ENCODE measurements around the gene GALNT3. TPM values are rescaled to one million over a fixed set of nuclear protein-coding genes. Genes with fewer than 3 reads are reported as not detected.

The GALNT3 gene
- total RNA-seq, 2 experiments from 2014 or later = 27.7 to 28.0 TPM

DNA sequence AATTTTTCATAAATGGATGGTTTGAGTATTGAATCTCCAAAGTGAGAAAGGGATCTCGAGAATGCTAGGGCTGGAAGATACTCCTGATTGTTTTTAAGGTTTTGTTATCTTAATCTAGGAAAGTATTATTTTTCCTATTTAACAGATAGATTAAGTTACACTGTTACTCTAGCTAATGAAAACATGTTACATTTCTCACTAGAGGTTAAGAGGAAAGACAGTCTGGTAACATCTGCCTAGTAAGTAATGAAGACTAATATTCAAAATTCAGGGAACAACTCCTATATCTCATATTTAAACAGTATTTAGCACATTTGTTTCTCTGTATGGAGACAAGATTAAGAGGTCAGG is 2.0 kb downstream of the GALNT3 start:
- ChIA-PET CTCF (no interaction called here), POLR2A (no interaction called here)
- Mint-ChIP-seq H3K4me3 (peak overlapping the region; percentile 51), H3K36me3 (ENCODE audit: low read depth) (peaks cover 29% of the 10 kb centered on the region), H3K27me3 (peaks cover 2% of the 10 kb centered on the region), H3K9me3 (no peaks in the 10 kb centered on the region), H3K27ac (no peak overlapping the region), H3K4me1 (peaks cover 39% of the 10 kb centered on the region)
- no peak for DNase-seq

DNA sequence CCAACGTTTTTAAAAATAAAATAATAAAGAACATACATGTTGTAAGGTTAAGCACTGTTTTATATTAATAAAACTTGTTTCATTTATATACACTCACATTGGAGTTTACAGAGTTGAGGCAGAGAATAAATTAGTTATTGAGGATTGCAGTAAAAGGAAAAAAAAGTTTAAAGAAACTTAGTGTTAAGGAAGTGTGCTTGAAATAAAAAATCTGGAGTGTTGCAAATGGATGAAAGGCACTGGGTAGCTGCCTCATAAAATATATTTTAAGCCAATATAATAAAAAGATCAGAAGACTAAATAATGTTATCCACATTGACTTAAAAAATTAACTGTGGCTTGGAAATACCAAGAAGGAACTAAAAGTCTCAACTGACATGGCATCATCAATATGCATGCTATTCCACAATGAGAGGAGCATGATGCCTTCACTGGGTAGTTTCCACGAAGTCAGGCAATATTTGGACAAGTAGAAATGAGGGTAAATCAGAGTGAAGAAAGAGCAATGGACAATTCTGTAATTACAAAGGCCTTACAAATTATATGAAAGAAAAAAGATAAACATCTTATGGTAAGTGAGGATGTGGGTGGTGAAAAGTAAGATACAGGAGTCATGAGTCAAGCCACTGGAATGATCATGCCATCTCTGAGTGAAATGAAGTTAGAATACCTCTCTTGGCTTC is 2.5 kb downstream of the GALNT3 start:
- ChIA-PET POLR2A (interaction anchor here (0.9 kb wide), 1 partner anchor 83 kb away, joined by 3 read pairs; no protein-coding TSS in a partner anchor), CTCF (no interaction called here)
- H3K27ac Mint-ChIP-seq = no peak overlapping the region
- H3K36me3 Mint-ChIP-seq (ENCODE audit: low read depth) = peaks cover 29% of the 10 kb centered on the region
- H3K4me1 Mint-ChIP-seq = peaks cover 37% of the 10 kb centered on the region
- H3K27me3 Mint-ChIP-seq = peaks cover 2% of the 10 kb centered on the region
- H3K9me3 Mint-ChIP-seq = no peaks in the 10 kb centered on the region
- DNase-seq = no peak
- H3K4me3 Mint-ChIP-seq = peak overlapping the region; percentile 51

- no peak overlapping the region for H3K4me3 Mint-ChIP-seq
- no peak overlapping the region for H3K27ac Mint-ChIP-seq
- CTCF ChIA-PET = no interaction called here
These were observed 3.6 kb downstream of the GALNT3 start for GRCh38 chr2:165790466-165790865.

GRCh38 chr2:165787334-165787733 is 6.7 kb downstream of the GALNT3 start:
- Mint-ChIP-seq H3K4me1 (peaks cover 15% of the 10 kb centered on the region), H3K9me3 (no peaks in the 10 kb centered on the region), H3K27ac (no peak overlapping the region), H3K36me3 (ENCODE audit: low read depth) (peaks cover 38% of the 10 kb centered on the region), H3K27me3 (peaks cover 2% of the 10 kb centered on the region), H3K4me3 (no peak overlapping the region)
- DNase-seq = no peak
- CTCF ChIA-PET = interaction anchor here (0.6 kb wide), 1 partner anchor 163 kb away, joined by 3 read pairs; no protein-coding TSS in a partner anchor
- POLR2A ChIA-PET = no interaction called here

More at GRCh38 chr2:165790466-165790865, 3.6 kb downstream of the GALNT3 start:
- H3K36me3 Mint-ChIP-seq (ENCODE audit: low read depth) = peaks cover 23% of the 10 kb centered on the region
- peaks cover 29% of the 10 kb centered on the region for H3K4me1 Mint-ChIP-seq
- no peak for DNase-seq
- POLR2A ChIA-PET = no interaction called here
- H3K27me3 Mint-ChIP-seq = peaks cover 2% of the 10 kb centered on the region
- no peaks in the 10 kb centered on the region for H3K9me3 Mint-ChIP-seq

DNA sequence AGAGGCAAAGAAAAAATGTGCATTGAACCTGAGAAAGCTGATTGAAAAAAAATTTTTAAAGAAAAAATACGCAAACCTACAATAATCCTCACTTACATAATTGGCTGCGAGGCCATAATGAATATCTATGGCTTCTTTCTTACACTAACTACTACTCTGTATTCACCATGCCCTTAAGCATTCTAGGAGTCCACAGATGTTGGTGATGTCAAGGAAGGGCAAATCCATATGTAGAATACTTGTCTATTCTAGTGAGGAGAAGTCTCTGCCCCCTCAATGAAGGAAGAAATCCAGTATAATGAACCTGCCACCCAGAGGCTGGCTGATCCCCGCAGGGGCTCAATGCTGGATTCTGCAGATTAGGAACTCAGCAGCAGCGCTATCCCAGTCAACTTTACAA is 14.3 kb downstream of the GALNT3 start:
- no peaks in the 10 kb centered on the region for H3K27me3 Mint-ChIP-seq
- H3K36me3 Mint-ChIP-seq (ENCODE audit: low read depth) = peaks cover 56% of the 10 kb centered on the region
- no peak overlapping the region for H3K27ac Mint-ChIP-seq
- POLR2A ChIA-PET = interaction anchor here (1.1 kb wide), 1 partner anchor 15 kb away, joined by 9 read pairs; the partner anchor contains the start of gene GALNT3
- CTCF ChIA-PET = interaction anchor here (1.5 to 2.7 kb wide), 5 partner anchors 15 to 377 kb away, joined by 4 to 11 read pairs (median 7); partner anchors contain the start of genes GALNT3 and TTC21B
- peaks cover 14% of the 10 kb centered on the region for H3K9me3 Mint-ChIP-seq
- peaks cover 23% of the 10 kb centered on the region for H3K4me1 Mint-ChIP-seq
- DNase-seq = no peak
- H3K4me3 Mint-ChIP-seq = no peak overlapping the region

GRCh38 chr2:165778653-165779451 is 15.2 kb downstream of the GALNT3 start:
- Mint-ChIP-seq H3K27me3 (no peaks in the 10 kb centered on the region), H3K9me3 (peaks cover 14% of the 10 kb centered on the region), H3K4me3 (no peak overlapping the region), H3K4me1 (peaks cover 23% of the 10 kb centered on the region), H3K27ac (no peak overlapping the region), H3K36me3 (ENCODE audit: low read depth) (peaks cover 55% of the 10 kb centered on the region)
- ChIA-PET POLR2A (interaction anchor here (1.1 to 2.0 kb wide), 2 partner anchors 15 to 16 kb away, joined by 9 to 11 read pairs; partner anchors contain the start of gene GALNT3), CTCF (interaction anchor here (1.0 to 2.7 kb wide), 8 partner anchors 11 to 786 kb away, joined by 3 to 11 read pairs (median 5); partner anchors contain the start of genes GALNT3 and TTC21B)
- no peak for DNase-seq

GRCh38 chr2:165778187-165778556 is 15.9 kb downstream of the GALNT3 start:
- no peak overlapping the region for H3K4me3 Mint-ChIP-seq
- H3K9me3 Mint-ChIP-seq = peaks cover 14% of the 10 kb centered on the region
- H3K4me1 Mint-ChIP-seq = peaks cover 23% of the 10 kb centered on the region
- H3K27me3 Mint-ChIP-seq = no peaks in the 10 kb centered on the region
- POLR2A ChIA-PET = interaction anchor here (2.0 kb wide), 1 partner anchor 16 kb away, joined by 11 read pairs; the partner anchor contains the start of gene GALNT3
- DNase-seq = no peak
- peaks cover 56% of the 10 kb centered on the region for H3K36me3 Mint-ChIP-seq (ENCODE audit: low read depth)
- CTCF ChIA-PET = interaction anchor here (1.0 to 2.7 kb wide), 4 partner anchors 10 to 215 kb away, joined by 3 to 11 read pairs (median 4); partner anchors contain the start of genes GALNT3 and TTC21B
- H3K27ac Mint-ChIP-seq = peak overlapping the region; percentile 68

- peak; percentile 21 for DNase-seq
- peaks cover 23% of the 10 kb centered on the region for H3K4me1 Mint-ChIP-seq
- H3K4me3 Mint-ChIP-seq = no peak overlapping the region
- peaks cover 14% of the 10 kb centered on the region for H3K9me3 Mint-ChIP-seq
- POLR2A ChIA-PET = interaction anchor here (2.0 kb wide), 1 partner anchor 17 kb away, joined by 11 read pairs; the partner anchor contains the start of gene GALNT3
- peaks cover 61% of the 10 kb centered on the region for H3K36me3 Mint-ChIP-seq (ENCODE audit: low read depth)
- peak overlapping the region; percentile 68 for H3K27ac Mint-ChIP-seq
- CTCF ChIA-PET = interaction anchor here (2.5 to 2.7 kb wide), 2 partner anchors 17 to 175 kb away, joined by 6 to 11 read pairs; partner anchors contain the start of genes GALNT3 and TTC21B
- H3K27me3 Mint-ChIP-seq = no peaks in the 10 kb centered on the region
These were observed 16.4 kb downstream of the GALNT3 start for GRCh38 chr2:165777522-165778186.

GRCh38 chr2:165776796-165777195 is 17.3 kb downstream of the GALNT3 start:
- Mint-ChIP-seq H3K4me1 (peaks cover 23% of the 10 kb centered on the region), H3K36me3 (ENCODE audit: low read depth) (peaks cover 62% of the 10 kb centered on the region), H3K27ac (no peak overlapping the region), H3K27me3 (no peaks in the 10 kb centered on the region), H3K9me3 (peaks cover 14% of the 10 kb centered on the region), H3K4me3 (no peak overlapping the region)
- ChIA-PET CTCF (no interaction called here), POLR2A (interaction anchor here (2.0 kb wide), 1 partner anchor 18 kb away, joined by 11 read pairs; the partner anchor contains the start of gene GALNT3)
- DNase-seq = no peak

GRCh38 chr2:165776013-165776412 is 18.0 kb downstream of the GALNT3 start:
- no peak overlapping the region for H3K27ac Mint-ChIP-seq
- H3K27me3 Mint-ChIP-seq = no peaks in the 10 kb centered on the region
- no peak for DNase-seq
- peaks cover 23% of the 10 kb centered on the region for H3K4me1 Mint-ChIP-seq
- H3K9me3 Mint-ChIP-seq = peaks cover 14% of the 10 kb centered on the region
- CTCF ChIA-PET = no interaction called here
- no peak overlapping the region for H3K4me3 Mint-ChIP-seq
- peaks cover 62% of the 10 kb centered on the region for H3K36me3 Mint-ChIP-seq (ENCODE audit: low read depth)
- POLR2A ChIA-PET = no interaction called here

DNA sequence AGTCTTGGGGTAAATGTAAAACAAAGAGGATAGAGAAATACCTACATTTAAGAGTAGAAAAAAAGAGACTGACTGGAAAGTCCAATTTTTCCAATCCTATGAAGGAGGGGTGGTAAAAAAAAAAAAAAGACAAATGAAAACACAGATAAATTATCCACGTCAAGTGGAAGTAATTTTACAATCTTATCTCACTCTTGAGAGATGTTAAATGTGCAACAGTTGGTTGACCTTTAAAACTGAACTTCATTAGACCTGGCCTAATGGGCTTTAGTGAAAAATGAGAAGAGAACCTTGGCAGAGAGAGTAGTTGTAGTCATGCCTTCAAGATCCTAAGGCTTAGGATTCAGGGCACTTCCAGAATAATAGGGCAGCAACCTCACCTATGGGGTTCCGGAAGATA is 20.4 kb downstream of the GALNT3 start:
- POLR2A ChIA-PET = no interaction called here
- no peaks in the 10 kb centered on the region for H3K9me3 Mint-ChIP-seq
- H3K27me3 Mint-ChIP-seq = no peaks in the 10 kb centered on the region
- CTCF ChIA-PET = no interaction called here
- H3K27ac Mint-ChIP-seq = no peak overlapping the region
- no peak for DNase-seq
- peaks cover 17% of the 10 kb centered on the region for H3K4me1 Mint-ChIP-seq
- H3K36me3 Mint-ChIP-seq (ENCODE audit: low read depth) = peaks cover 46% of the 10 kb centered on the region
- H3K4me3 Mint-ChIP-seq = no peak overlapping the region

DNA sequence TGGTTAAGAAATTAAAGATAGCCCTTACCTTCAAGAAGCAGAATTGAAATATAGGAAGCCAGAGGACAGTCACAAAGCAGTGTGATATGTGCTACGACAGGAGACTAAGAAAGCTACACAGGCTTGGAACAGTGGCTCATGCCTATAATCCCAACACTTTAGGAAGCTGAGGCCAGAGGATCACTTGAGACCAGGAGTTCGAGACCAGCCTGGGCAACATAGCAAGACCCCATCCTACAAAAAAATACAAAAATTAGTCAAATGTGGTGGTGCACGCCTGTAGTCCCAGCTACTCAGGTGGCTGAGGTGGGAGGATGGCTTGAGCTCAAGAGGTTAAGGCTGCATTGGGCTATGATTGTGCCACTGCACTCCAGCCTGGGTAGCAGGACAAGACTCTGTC is 21.9 kb downstream of the GALNT3 start:
- DNase-seq = no peak
- Mint-ChIP-seq H3K36me3 (ENCODE audit: low read depth) (peaks cover 38% of the 10 kb centered on the region), H3K9me3 (no peaks in the 10 kb centered on the region), H3K27me3 (no peaks in the 10 kb centered on the region), H3K27ac (no peak overlapping the region), H3K4me3 (no peak overlapping the region), H3K4me1 (peaks cover 3% of the 10 kb centered on the region)
- POLR2A ChIA-PET = no interaction called here
- CTCF ChIA-PET = no interaction called here
